ENCODE results near the gene PRR19. TPM values are rescaled to one million over a fixed set of nuclear protein-coding genes. Genes with fewer than 3 reads are reported as not detected.
"Not testable (repeated sequence)": the region's sequence is repeated elsewhere in the genome, so short reads cannot be mapped to it uniquely, and the experiment has no call there.

Gene PRR19
- total RNA-seq, 1 experiment from 2014 or later, result 3.2 TPM

GRCh38 chr19:42255766-42256745 is 45.9 kb upstream of the PRR19 start:
- Histone ChIP-seq H2BK12ac (ENCODE audit: insufficient read length, low read depth, low read length) (no peak overlapping the region), H3K23ac (ENCODE audit: insufficient read length, low read depth, low read length) (no peak overlapping the region), H3T11ph (ENCODE audit: low read length) (no peak overlapping the region), H2AK5ac (ENCODE audit: insufficient read length, low read length) (no peak overlapping the region), H2BK20ac (ENCODE audit: low read depth, low read length, poor library complexity, severe bottlenecking) (no peak overlapping the region), H4K8ac (replicated peaks; ENCODE audit: insufficient read length, low read depth, low read length) (no peak overlapping the region), H3K14ac (ENCODE audit: insufficient read depth, low read length) (no peak overlapping the region), H3K27ac (ENCODE audit: insufficient read length, low read depth, low read length) (no peak overlapping the region), H2BK120ac (ENCODE audit: low read depth, low read length, poor library complexity, severe bottlenecking) (no peak overlapping the region), H4K20me1 (ENCODE audit: control insufficient read depth, insufficient read depth, insufficient read length) (no peaks in the 10 kb centered on the region), H3K9ac (ENCODE audit: extremely low read depth, insufficient read length, low read length) (peak overlapping the region; percentile 42), H3K9me3 (ENCODE audit: control insufficient read depth, low read depth, low read length) (no peaks in the 10 kb centered on the region), H2BK5ac (ENCODE audit: insufficient read length, low read length) (no peak overlapping the region), H3K79me2 (ENCODE audit: insufficient read depth, low read length) (peaks cover 5% of the 10 kb centered on the region; the same call in 1 of the 2 replicates), H4K91ac (ENCODE audit: insufficient read length, low read depth, low read length) (no peak overlapping the region), H4K5ac (ENCODE audit: insufficient read length, low read depth, low read length) (no peak overlapping the region), H2AFZ (ENCODE audit: low read length) (no peak overlapping the region), H3K4me2 (ENCODE audit: insufficient read depth, insufficient read length, low read length) (peak overlapping the region; percentile 61), H3K79me1 (ENCODE audit: insufficient read depth, low read depth, low read length, poor library complexity, severe bottlenecking) (no peaks in the 10 kb centered on the region), H3K4me1 (ENCODE audit: insufficient read depth, low read length) (peaks cover 6% of the 10 kb centered on the region; the same call in 1 of the 2 replicates), H2BK15ac (ENCODE audit: low read depth, low read length) (no peak overlapping the region), H3K56ac (ENCODE audit: insufficient read length, low read depth, low read length) (no peak overlapping the region), H3K4ac (ENCODE audit: low read depth, low read length) (no peak overlapping the region), H3K27me3 (ENCODE audit: insufficient read depth, low read length) (no peaks in the 10 kb centered on the region), H3K23me2 (ENCODE audit: insufficient read length, low read depth, low read length, poor library complexity, severe bottlenecking) (peaks cover 14% of the 10 kb centered on the region), H3K18ac (ENCODE audit: insufficient read length, low read depth, low read length) (no peak overlapping the region)
- Mint-ChIP-seq H3K36me3 (ENCODE audit: insufficient read depth in 1 of 3, low read depth in 3 of 3) (peaks cover 2 to 7% (median 4%) of the 10 kb centered on the region in 3 experiments; a peak in 3 of 7 replicates), H3K27me3 (ENCODE audit: low read depth) (peaks cover 19% of the 10 kb centered on the region), H3K4me3 (peak overlapping the region; percentile 76 to 81), H3K4me1 (peaks cover 22 to 31% of the 10 kb centered on the region in 2 experiments), H3K27ac (peak overlapping the region in 2 of 3 experiments; percentile 81 to 94; a peak in 3 of 7 replicates), H3K9me3 (no peaks in the 10 kb centered on the region)
- WGBS (ENCODE audit: extremely low coverage, insufficient read length, low lambda C conversion rate), result no CpG with 5 or more reads among the region's 38 CpGs
- DNase-seq, result peak; percentile 58
- no peak for TF ChIP-seq CTCF (conservative IDR thresholded peaks at IDR 0.05)

- H3T11ph ChIP-seq (ENCODE audit: low read length); H3K27ac ChIP-seq (ENCODE audit: insufficient read length, low read depth, low read length); H3K23me2 ChIP-seq (ENCODE audit: insufficient read length, low read depth, low read length, poor library complexity, severe bottlenecking); H3K23ac ChIP-seq (ENCODE audit: insufficient read length, low read depth, low read length); H3K14ac ChIP-seq (ENCODE audit: insufficient read depth, low read length); H2BK20ac ChIP-seq (ENCODE audit: low read depth, low read length, poor library complexity, severe bottlenecking); H4K20me1 ChIP-seq (ENCODE audit: control insufficient read depth, insufficient read depth, insufficient read length); H3K79me2 ChIP-seq (ENCODE audit: insufficient read depth, low read length); H3K36me3 Mint-ChIP-seq (ENCODE audit: insufficient read depth in 1 of 3, low read depth in 3 of 3); H2BK12ac ChIP-seq (ENCODE audit: insufficient read length, low read depth, low read length); H4K5ac ChIP-seq (ENCODE audit: insufficient read length, low read depth, low read length); H4K8ac ChIP-seq (replicated peaks; ENCODE audit: insufficient read length, low read depth, low read length); H3K4me3 Mint-ChIP-seq; H3K9me3 ChIP-seq (ENCODE audit: control insufficient read depth, low read depth, low read length); H3K27ac Mint-ChIP-seq; H2BK15ac ChIP-seq (ENCODE audit: low read depth, low read length); H4K91ac ChIP-seq (ENCODE audit: insufficient read length, low read depth, low read length); H3K79me1 ChIP-seq (ENCODE audit: insufficient read depth, low read depth, low read length, poor library complexity, severe bottlenecking); H3K9ac ChIP-seq (ENCODE audit: extremely low read depth, insufficient read length, low read length); H3K18ac ChIP-seq (ENCODE audit: insufficient read length, low read depth, low read length); DNase-seq; H2BK5ac ChIP-seq (ENCODE audit: insufficient read length, low read length); H2AFZ ChIP-seq (ENCODE audit: low read length); H3K4me2 ChIP-seq (ENCODE audit: insufficient read depth, insufficient read length, low read length); H2BK120ac ChIP-seq (ENCODE audit: low read depth, low read length, poor library complexity, severe bottlenecking); H3K56ac ChIP-seq (ENCODE audit: insufficient read length, low read depth, low read length); H3K27me3 ChIP-seq (ENCODE audit: insufficient read depth, low read length); H3K4me1 ChIP-seq (ENCODE audit: insufficient read depth, low read length); H3K9me3 Mint-ChIP-seq; H2AK5ac ChIP-seq (ENCODE audit: insufficient read length, low read length); H3K4ac ChIP-seq (ENCODE audit: low read depth, low read length): not testable (repeated sequence)
- no CpG with 5 or more reads among the region's 3 CpGs for WGBS (ENCODE audit: extremely low coverage, insufficient read length, low lambda C conversion rate)
- Mint-ChIP-seq H3K27me3 (ENCODE audit: low read depth) (peaks cover 28% of the 10 kb centered on the region), H3K4me1 (peaks cover 10 to 16% of the 10 kb centered on the region in 2 experiments)
Measured at GRCh38 chr19:42257842-42258241, 44.1 kb upstream of the PRR19 start.
